Endothelial cell of umbilical vein (primary cell): Measurements from ENCODE around the gene NTNG1. TPM values are rescaled to one million over a fixed set of nuclear protein-coding genes. Genes with fewer than 3 reads are reported as not detected.
A peak's percentile ranks its signal among the peaks of the same experiment; 100 is the strongest.

ENCODE experiments used
- BruUV-seq: library from RNA; stranded (reverse); fragments of 400-500 nt; replicated peaks from 2 replicates; lab custom pipeline; 2021; lab: Mats Ljungman, UMichigan
- CTCF ChIA-PET: fragments of 300-600, 350-600 bp; sonication (Branson Sonifier 250); formaldehyde crosslinking; loops from one replicate; lab custom pipeline; 2021; ENCODE audit warnings: antibody characterized with exemption, inconsistent platforms; lab: Charles Lee
- POLR2A ChIA-PET: fragments of 300-600, 350-600 bp; sonication (Branson Sonifier 250); formaldehyde crosslinking; loops from one replicate; lab custom pipeline; 2021; ENCODE audit warnings: antibody characterized with exemption, inconsistent platforms; lab: Charles Lee
- DNase-seq: peaks from one replicate; pipeline ENCODE4 v3.0.0-alpha.2; 2011; ENCODE audit warnings: low read depth, low spot score
- FAIRE-seq: peaks from 2 replicates; lab custom pipeline; 2011; peaks lifted over from hg19 to GRCh38; lab: Jason Lieb, UNC
- H2AFZ ChIP-seq: 2 replicates; pipeline ENCODE4 v1.6.0; 2012; ENCODE audit warnings: low read depth, low read length, control low read depth, inconsistent platforms
- H3K27ac ChIP-seq: 2 replicates; pipeline ENCODE4 v1.5.1; 2011; ENCODE audit warnings: low read depth, mild to moderate bottlenecking, control low read depth, low read length, moderate library complexity; ENCODE audit not compliant: insufficient read depth
- H3K27me3 ChIP-seq, 2 experiments: 2 replicates each; pipeline versions ENCODE4 v1.6.0 to v1.6.1; 2011; ENCODE audit warnings: low read length in 2 of 2, mixed read lengths in 1 of 2; ENCODE audit not compliant: control insufficient read depth in 2 of 2, insufficient read depth in 2 of 2
- H3K36me3 ChIP-seq, 2 experiments: 2 replicates in 1 of 2; 3 replicates in 1 of 2; pipeline ENCODE4 v1.5.1; 2011; ENCODE audit warnings: low read length in 2 of 2, mild to moderate bottlenecking in 1 of 2, moderate library complexity in 1 of 2; ENCODE audit not compliant: control insufficient read depth in 2 of 2, insufficient read depth in 2 of 2; ENCODE audit errors: extremely low read depth in 1 of 2
- H3K4me1 ChIP-seq: 3 replicates; pipeline ENCODE4 v1.5.1; 2011; ENCODE audit warnings: mild to moderate bottlenecking, low read length; ENCODE audit not compliant: control insufficient read depth, insufficient read depth; ENCODE audit errors: extremely low read depth
- H3K4me2 ChIP-seq: 2 replicates; pipeline ENCODE4 v1.6.1; 2011; ENCODE audit warnings: low read length, control low read depth, mixed read lengths; ENCODE audit not compliant: insufficient read depth
- H3K4me3 ChIP-seq, 3 experiments: fragments of 200-600 bp in 1 of 3; sonication (generic), shearing (Covaris generic) in 1 of 3; replicated peaks in 1 of 3; 2 replicates each; pipeline ENCODE4 v1.5.1; 2011 to 2016; ENCODE audit warnings: control low read depth in 3 of 3, low read length in 3 of 3, mild to moderate bottlenecking in 2 of 3, inconsistent platforms in 1 of 3, low read depth in 1 of 3, moderate library complexity in 1 of 3; ENCODE audit not compliant: insufficient read depth in 1 of 3
- H3K79me2 ChIP-seq: 2 replicates; pipeline ENCODE4 v1.6.0; 2012; ENCODE audit warnings: low read length, inconsistent platforms; ENCODE audit not compliant: control insufficient read depth, insufficient read depth
- H3K9ac ChIP-seq: replicated peaks from 2 replicates; pipeline ENCODE3; 2011; ENCODE audit warnings: low read length, control low read depth; ENCODE audit not compliant: insufficient read depth; ENCODE audit errors: extremely low read depth
- H3K9me1 ChIP-seq: replicated peaks from 3 replicates; pipeline ENCODE4 v1.6.0; 2011; ENCODE audit warnings: mild to moderate bottlenecking, low read length; ENCODE audit not compliant: control insufficient read depth, insufficient read depth; ENCODE audit errors: extremely low read depth
- H3K9me3 ChIP-seq: replicated peaks from 2 replicates; pipeline ENCODE4 v1.5.1; 2012; ENCODE audit warnings: low read length, inconsistent platforms; ENCODE audit not compliant: control insufficient read depth, insufficient read depth
- H4K20me1 ChIP-seq: replicated peaks from 2 replicates; pipeline ENCODE3; 2011; ENCODE audit warnings: mild to moderate bottlenecking, low read length; ENCODE audit not compliant: control insufficient read depth, insufficient read depth; ENCODE audit errors: extremely low read depth
- EZH2 ChIP-seq: IDR thresholded peaks from 2 replicates; pipeline ENCODE4 v1.6.1; 2012; ENCODE audit warnings: borderline replicate concordance, low read depth, mild to moderate bottlenecking, moderate library complexity, low read length, inconsistent platforms; ENCODE audit not compliant: severe bottlenecking
- FOS ChIP-seq: IDR thresholded peaks from 2 replicates; pipeline ENCODE4 v1.6.1; 2011; ENCODE audit warnings: mild to moderate bottlenecking, low read length, moderate library complexity, borderline replicate concordance; ENCODE audit not compliant: insufficient read depth
- GATA2 ChIP-seq: IDR thresholded peaks from 2 replicates; pipeline ENCODE4 v1.7.0; 2011; ENCODE audit warnings: low read depth, mild to moderate bottlenecking, moderate library complexity, mixed read lengths, low read length; ENCODE audit not compliant: insufficient read length, insufficient read depth
- JUN ChIP-seq: IDR thresholded peaks from 2 replicates; pipeline ENCODE4 v1.6.1; 2011; ENCODE audit warnings: borderline replicate concordance, low read depth; ENCODE audit not compliant: insufficient read length, insufficient read depth
- MAX ChIP-seq: IDR thresholded peaks from 2 replicates; pipeline ENCODE4 v1.6.1; 2011; ENCODE audit not compliant: insufficient read depth, insufficient read length
- MYC ChIP-seq: IDR thresholded peaks from one replicate; pipeline ENCODE4 v1.6.1; 2011; ENCODE audit warnings: mild to moderate bottlenecking, low read depth, low read length
- POLR2A ChIP-seq: IDR thresholded peaks from 2 replicates; pipeline ENCODE4 v1.6.1; 2012; ENCODE audit warnings: low read depth, mild to moderate bottlenecking, control low read depth, low read length
- POLR2AphosphoS5 ChIP-seq: IDR thresholded peaks from 2 replicates; pipeline ENCODE4 v1.6.1; 2012; ENCODE audit warnings: low read depth, mild to moderate bottlenecking, control low read depth, low read length, moderate library complexity; ENCODE audit not compliant: insufficient read depth
- dilution Hi-C: fragments of 300-500 bp; cut with MboI; formaldehyde crosslinking; loops from one replicate; pipeline ENCODE4 v1.15.0; 2019; ENCODE audit warnings: low sequenced_read_pairs; ENCODE audit not compliant: extremely low pct_ligation_motif_present
- intact Hi-C: fragments of 100-400 bp; cut with micrococcal nuclease; formaldehyde crosslinking; loops from one replicate; pipeline ENCODE4 v1.10.0; 2022
- polyA plus RNA-seq, 4 experiments: library from polyadenylated mRNA; depleted of rRNA in 3 of 4; stranded (reverse) in 3 of 4; unstranded in 1 of 4; fragments of >200 nt; gene quantifications; 2 replicates each; pipeline versions ENCODE4 v1.2.1 to v1.2.3, GENCODE V29; 2011 to 2012; ENCODE audit warnings: missing spikeins in 1 of 4
- total RNA-seq: library from RNA; stranded (reverse); gene quantifications from 2 replicates; pipeline ENCODE4 v1.2.3, GENCODE V29; 2021
- TF ChIP-seq, protein P1 (sequence below), 2 donors: IDR thresholded peaks; 1 replicate in 1 of 2; 2 replicates in 1 of 2; pipeline ENCODE4 v1.5.1; 2011; ENCODE audit warnings: low read length in 2 of 2, mild to moderate bottlenecking in 2 of 2, moderate library complexity in 2 of 2, control low read depth in 1 of 2, inconsistent platforms in 1 of 2, low read depth in 1 of 2; ENCODE audit not compliant: insufficient read depth in 1 of 2; ENCODE audit errors: extremely low read depth in 1 of 2

Gene NTNG1
- total and polyA plus RNA-seq, 2 donors (not counting 3 experiments of a cell fraction or from before 2014, with no cell fraction given): not detected

- Histone ChIP-seq H3K9ac (no peak overlapping the region), H3K27me3 (peaks cover 9 to 10% of the 10 kb centered on the region in 2 experiments), H3K27ac (no peak overlapping the region), H2AFZ (no peak overlapping the region), H4K20me1 (no peaks in the 10 kb centered on the region), H3K9me1 (no peaks in the 10 kb centered on the region), H3K79me2 (no peaks in the 10 kb centered on the region), H3K36me3 (no peaks in the 10 kb centered on the region), H3K4me1 (no peaks in the 10 kb centered on the region), H3K4me3 (no peak overlapping the region), H3K4me2 (no peak overlapping the region), H3K9me3 (no peaks in the 10 kb centered on the region)
- DNase-seq: peak; percentile 1
- intact Hi-C loops: no loop called here
- TF ChIP-seq JUN: no peak
- TF ChIP-seq GATA2: no peak
- no peak for TF ChIP-seq POLR2AphosphoS5
- TF ChIP-seq, protein P1, sequence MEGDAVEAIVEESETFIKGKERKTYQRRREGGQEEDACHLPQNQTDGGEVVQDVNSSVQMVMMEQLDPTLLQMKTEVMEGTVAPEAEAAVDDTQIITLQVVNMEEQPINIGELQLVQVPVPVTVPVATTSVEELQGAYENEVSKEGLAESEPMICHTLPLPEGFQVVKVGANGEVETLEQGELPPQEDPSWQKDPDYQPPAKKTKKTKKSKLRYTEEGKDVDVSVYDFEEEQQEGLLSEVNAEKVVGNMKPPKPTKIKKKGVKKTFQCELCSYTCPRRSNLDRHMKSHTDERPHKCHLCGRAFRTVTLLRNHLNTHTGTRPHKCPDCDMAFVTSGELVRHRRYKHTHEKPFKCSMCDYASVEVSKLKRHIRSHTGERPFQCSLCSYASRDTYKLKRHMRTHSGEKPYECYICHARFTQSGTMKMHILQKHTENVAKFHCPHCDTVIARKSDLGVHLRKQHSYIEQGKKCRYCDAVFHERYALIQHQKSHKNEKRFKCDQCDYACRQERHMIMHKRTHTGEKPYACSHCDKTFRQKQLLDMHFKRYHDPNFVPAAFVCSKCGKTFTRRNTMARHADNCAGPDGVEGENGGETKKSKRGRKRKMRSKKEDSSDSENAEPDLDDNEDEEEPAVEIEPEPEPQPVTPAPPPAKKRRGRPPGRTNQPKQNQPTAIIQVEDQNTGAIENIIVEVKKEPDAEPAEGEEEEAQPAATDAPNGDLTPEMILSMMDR (IDR thresholded peaks at IDR 0.05; ENCODE audit: extremely low read depth in 1 of 2, insufficient read depth in 1 of 2, low read depth in 1 of 2, low read length in 2 of 2): no peak
- no peak for TF ChIP-seq MYC
- TF ChIP-seq POLR2A: no peak
- no peak for TF ChIP-seq MAX
- TF ChIP-seq EZH2: no peak
- no peak for TF ChIP-seq FOS
- dilution Hi-C loops: no loop called here
- no peak for FAIRE-seq
- ChIA-PET CTCF (interaction anchor here (0.7 kb wide), 1 partner anchor 8 kb away, joined by 3 read pairs; no protein-coding TSS in a partner anchor), POLR2A (no interaction called here)
- no TSS peak for BruUV-seq
These were observed 5.4 kb upstream of the NTNG1 start for GRCh38 chr1:107135463-107135862.
